ENCODE results near the gene MUC13. TPM values are rescaled to one million over a fixed set of nuclear protein-coding genes. Genes with fewer than 3 reads are reported as not detected.

Gene MUC13
- total and polyA plus RNA-seq, 9 of the 15 experiments (the other 6 are each of a cell fraction or from before 2014, with no cell fraction given), result 0.09 TPM; not detected in 8

GRCh38 chr3:124896824-124897526 is 37.6 kb downstream of the MUC13 start:
- peaks cover 0 to 5% of the 10 kb centered on the region in 2 experiments; a peak in 1 of 5 replicates for H3K27me3 ChIP-seq (ENCODE audit: control insufficient read depth in 2 of 2, insufficient read depth in 2 of 2, low read length in 2 of 2)
- no TSS peak for BruUV-seq (replicated peaks)
- 14% methylated on average over 1 of the region's 1 CpG for WGBS (ENCODE audit: insufficient coverage, low coverage, missing lambda C conversion rate)
- DNase-seq (ENCODE audit: extremely low read depth in 1 of 4, low spot score in 3 of 4) (no peak), FAIRE-seq (no peak), ATAC-seq (no peak)
- H2AFZ ChIP-seq (ENCODE audit: low read depth, low read length), result no peak overlapping the region
- H3K4me1 ChIP-seq (replicated peaks in 1 of 2; ENCODE audit: control insufficient read depth in 2 of 2, insufficient read depth in 2 of 2, low read length in 2 of 2), result no peaks in the 10 kb centered on the region
- H3K9me1 ChIP-seq (ENCODE audit: control insufficient read depth, insufficient read depth, low read length), result no peaks in the 10 kb centered on the region
- intact Hi-C loops (cut with micrococcal nuclease) (no loop called here), in situ Hi-C loops (cut with MboI) (no loop called here)
- H3K4me3 ChIP-seq, result no peak overlapping the region
- no peaks in the 10 kb centered on the region for H3K79me2 ChIP-seq (ENCODE audit: control insufficient read depth, insufficient read depth, low read length)
- H3K4me2 ChIP-seq (ENCODE audit: insufficient read depth, low read length), result no peak overlapping the region
- ChIA-PET CTCF (ENCODE audit: low intra/inter-chr PET ratio) (no interaction called here), POLR2A (interaction anchor here (0.6 kb wide), 1 partner anchor 212 kb away, joined by 3 read pairs; no protein-coding TSS in a partner anchor)
- H3K9me3 ChIP-seq (replicated peaks; ENCODE audit: control insufficient read depth, insufficient read depth, low read depth, low read length), result no peaks in the 10 kb centered on the region
- H4K20me1 ChIP-seq (replicated peaks; ENCODE audit: control insufficient read depth, insufficient read depth, low read length), result no peaks in the 10 kb centered on the region
- no peak for TF ChIP-seq ZNF740 (CRISPR knock-in tag; IDR thresholded peaks at IDR 0.05)
- no peak for TF ChIP-seq ZNF740 (tag; IDR thresholded peaks at IDR 0.05)
- 0 out of 4 replicates have a peak, but pooled peaks of 1 of the 2 experiments have one; percentile 21 for TF ChIP-seq KDM1A (IDR thresholded peaks at IDR 0.05)
- no peak for TF ChIP-seq SMARCA4 (IDR thresholded peaks at IDR 0.05)
- TF ChIP-seq BCOR (IDR thresholded peaks at IDR 0.05), result 0 out of 2 replicates have a peak, but pooled peaks have one; percentile 19
- TF ChIP-seq CBX2 (IDR thresholded peaks at IDR 0.05; ENCODE audit: insufficient read depth, low read length, poor library complexity, severe bottlenecking), result no peak
- TF ChIP-seq ZNF121 (CRISPR knock-in tag; conservative IDR thresholded peaks at IDR 0.05), result peak; percentile 78
- H3K9ac ChIP-seq (ENCODE audit: insufficient read depth in 1 of 2, low read depth in 2 of 2, low read length in 2 of 2), result no peak overlapping the region
- H3K27ac ChIP-seq (ENCODE audit: extremely low read depth, low read depth, low read length), result no peak overlapping the region
- no peaks in the 10 kb centered on the region for H3K36me3 ChIP-seq (ENCODE audit: control insufficient read depth, insufficient read depth, low read length)

All from K562 (cell line).